Measurements from ENCODE around the gene VAMP7. TPM values are rescaled to one million over a fixed set of nuclear protein-coding genes. Genes with fewer than 3 reads are reported as not detected.
"Not testable (repeated sequence)": the region's sequence is repeated elsewhere in the genome, so short reads cannot be mapped to it uniquely, and the experiment has no call there.

VAMP7 gene
- total RNA-seq, 1 donor: 44.9 TPM

GRCh38 chrX:155985208-155985607 lies 104.1 kb downstream of the VAMP7 start:
- no peak for DNase-seq (ENCODE audit: low read depth)
- TF ChIP-seq CTCF (IDR thresholded peaks at IDR 0.05; ENCODE audit: insufficient read depth, low read length): no peak
- no peak overlapping the region for H3K4me3 ChIP-seq (ENCODE audit: low read depth, low read length)

DNA sequence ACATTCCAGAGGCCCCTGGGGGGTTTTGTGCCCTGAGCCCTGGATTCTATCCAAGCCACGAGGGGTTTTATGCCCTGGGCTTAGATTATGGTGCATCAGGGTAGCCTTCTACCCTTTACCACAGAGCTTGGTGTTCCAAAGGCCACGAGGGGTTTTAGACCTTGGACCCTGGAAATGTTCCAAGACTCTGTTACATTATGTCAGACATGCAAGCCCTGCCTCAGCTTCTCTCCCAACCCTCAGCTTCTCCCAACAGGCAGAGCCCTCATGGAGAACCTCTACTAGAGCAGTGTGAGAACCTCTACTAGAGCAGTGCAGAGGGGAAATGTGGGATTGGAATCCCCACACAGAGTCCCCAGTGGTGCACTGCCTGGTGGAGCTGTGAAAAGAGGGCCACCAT lies 105.8 kb downstream of the VAMP7 start:
- DNase-seq (ENCODE audit: low read depth); H3K4me3 ChIP-seq (ENCODE audit: low read depth, low read length): not testable (repeated sequence)

DNA sequence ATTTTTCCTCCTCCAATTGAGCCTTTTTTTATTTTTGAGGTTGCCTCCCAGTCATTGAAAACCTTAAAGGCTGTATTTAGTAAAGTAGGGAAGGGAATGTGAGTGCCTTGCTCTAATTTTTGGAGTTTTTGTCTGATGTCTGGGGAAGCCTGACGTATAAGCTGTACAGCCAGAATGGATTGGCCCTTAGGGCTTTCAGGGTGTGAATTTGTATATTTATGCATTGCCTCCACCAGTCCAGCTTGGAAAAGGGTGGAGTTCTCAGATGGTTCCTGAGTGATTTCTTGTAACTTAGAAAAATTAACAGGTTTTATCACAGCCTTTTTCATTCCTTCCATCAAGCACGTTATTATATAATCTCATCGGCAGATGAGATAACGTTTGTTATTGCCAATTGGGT lies 107.7 kb downstream of the VAMP7 start:
- TF ChIP-seq CTCF (IDR thresholded peaks at IDR 0.05; ENCODE audit: insufficient read depth, low read length): no peak
- no peak for DNase-seq (ENCODE audit: low read depth)
- H3K4me3 ChIP-seq (ENCODE audit: low read depth, low read length): no peak overlapping the region

Small RNA genes lying within 50 kb of the gene (small RNA-seq; reads per million reads assigned to genes)
- not detected for gene DPH3P2

Other genes starting within 250 kb of the VAMP7 start
- not detected in 2 replicates for gene IL9R, start 116.4 kb downstream of the VAMP7 start, total RNA-seq (ENCODE audit: low replicate concordance)

Data from fibroblast of the aortic adventitia (primary cell).